Measurements from ENCODE around the gene NAT16. TPM values are rescaled to one million over a fixed set of nuclear protein-coding genes. Genes with fewer than 3 reads are reported as not detected.

NAT16 gene
- total and polyA plus RNA-seq, 2 of the 8 experiments (the other 6 are each of a cell fraction or from before 2014, with no cell fraction given): 0.26 to 0.84 TPM

DNA sequence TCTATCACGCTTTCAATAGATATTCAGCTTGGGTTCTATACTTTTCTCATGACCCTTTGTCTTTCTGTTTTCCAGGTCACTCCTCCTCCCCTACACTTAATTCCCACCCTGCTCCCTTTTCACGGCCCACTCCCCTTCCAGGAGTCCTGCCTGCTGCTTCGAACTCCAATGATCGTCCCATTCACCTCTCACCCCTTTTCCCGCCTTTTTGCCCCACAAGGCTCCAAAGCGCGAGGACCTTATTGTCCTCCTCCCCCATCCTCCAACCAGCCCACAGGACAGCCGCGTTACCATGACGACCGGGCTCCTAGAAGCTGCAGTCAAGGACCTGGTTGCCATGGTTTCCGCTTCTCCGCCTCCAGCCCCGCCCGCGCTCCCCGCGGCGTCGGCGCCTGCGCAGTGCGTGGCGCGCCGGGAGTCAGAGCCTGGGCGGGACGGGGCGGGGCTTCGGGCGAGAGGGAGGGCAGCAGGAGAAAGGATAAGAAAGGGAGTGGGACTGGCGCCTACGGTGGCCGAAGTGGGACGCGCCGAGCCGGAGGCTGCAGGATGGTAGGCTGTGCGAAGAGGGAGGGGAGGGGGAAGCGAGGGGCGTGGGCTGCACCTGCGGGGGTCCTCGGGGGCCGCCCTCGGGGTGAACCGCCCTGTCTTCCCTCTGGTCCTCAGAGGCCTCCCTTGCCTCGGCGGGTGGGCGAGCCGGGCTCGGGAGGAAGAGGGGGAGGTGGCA, 26.0 kb downstream of the NAT16 start, which contains the start of gene AP1S1:
Gene AP1S1, plus strand, starts transcription at position 508 of the 724 bp plus-strand sequence. Its CDS starts 39 bp downstream, at position 547.
- Histone ChIP-seq H4K5ac (ENCODE audit: insufficient read length, low read depth, low read length) (peak within 1 kb of the TSS; percentile 67), H3K79me2 (ENCODE audit: control insufficient read depth in 1 of 2, insufficient read depth in 2 of 2, low read length in 2 of 2) (0 out of 4 replicates have a peak, but pooled peaks cover 0 to 4% of the 10 kb centered on the region in 2 experiments), H3K27me3 (replicated peaks in 1 of 4; ENCODE audit: control insufficient read depth in 3 of 4, extremely low read depth in 1 of 4, insufficient read depth in 3 of 4, low read length in 3 of 4) (peaks cover 0 to 6% (median 4%) of the 10 kb centered on the region in 4 experiments; a peak in 3 of 7 replicates), H3K4me2 (ENCODE audit: insufficient read depth in 1 of 2, low read depth in 2 of 2, low read length in 2 of 2) (peak within 1 kb of the TSS; percentile 78 to 80), H4K8ac (ENCODE audit: extremely low read depth, insufficient read depth, low read length) (peak within 1 kb of the TSS; percentile 17), H3K56ac (replicated peaks; ENCODE audit: insufficient read length, low read depth, low read length) (peak within 1 kb of the TSS; percentile 62), H3K27ac (ENCODE audit: low read depth, low read length) (peak within 1 kb of the TSS; percentile 16; the same call in 1 of the 2 replicates), H2BK15ac (ENCODE audit: low read length) (no peak within 1 kb of the TSS), H2BK12ac (ENCODE audit: low read depth, low read length) (no peak within 1 kb of the TSS), H3K36me3 (ENCODE audit: control insufficient read depth in 2 of 4, insufficient read depth in 4 of 4, low read length in 3 of 4) (peaks cover 0 to 3% (median 0%) of the 10 kb centered on the region in 4 experiments; a peak in 2 of 8 replicates), H4K91ac (replicated peaks; ENCODE audit: insufficient read length, low read length) (peak within 1 kb of the TSS; percentile 80), H3K9me3 (ENCODE audit: insufficient read depth in 2 of 2, low read depth in 1 of 2, low read length in 1 of 2) (no peaks in the 10 kb centered on the region; a peak in 1 of 4 replicates), H3K79me1 (ENCODE audit: low read depth, low read length) (no peaks in the 10 kb centered on the region), H3K4me3 (ENCODE audit: extremely low read depth in 1 of 4, insufficient read depth in 2 of 4, low read depth in 3 of 4, low read length in 4 of 4) (peak within 1 kb of the TSS; percentile 48 to 82 (median 66)), H3K23me2 (ENCODE audit: low read depth, low read length) (no peaks in the 10 kb centered on the region; the same call in 1 of the 2 replicates), H2AFZ (ENCODE audit: low read length) (no peak within 1 kb of the TSS), H3K4ac (replicated peaks; ENCODE audit: insufficient read length, low read depth, low read length) (peak within 1 kb of the TSS; percentile 17), H3K18ac (ENCODE audit: extremely low read depth, low read length) (peak within 1 kb of the TSS; percentile 71), H3K9ac (replicated peaks in 1 of 4; ENCODE audit: extremely low read depth in 1 of 4, low read depth in 3 of 4, low read length in 3 of 4) (peak within 1 kb of the TSS in 2 of 4 experiments; percentile 25 to 45; a peak in 4 of 7 replicates), H3K14ac (ENCODE audit: insufficient read length) (no peak within 1 kb of the TSS), H2BK20ac (ENCODE audit: low read length) (0 out of 2 replicates have a peak within 1 kb of the TSS, but pooled peaks have one; percentile 86), H2BK5ac (ENCODE audit: low read depth, low read length) (peak within 1 kb of the TSS; percentile 73; the same call in 1 of the 2 replicates), H4K20me1 (replicated peaks in 1 of 2; ENCODE audit: control insufficient read depth in 1 of 2, insufficient read depth in 2 of 2, low read length in 2 of 2) (no peaks in the 10 kb centered on the region), H3K23ac (ENCODE audit: insufficient read length) (no peak within 1 kb of the TSS), H3K4me1 (replicated peaks in 1 of 4; ENCODE audit: control insufficient read depth in 3 of 4, insufficient read depth in 4 of 4, low read length in 3 of 4) (peaks cover 8 to 19% (median 14%) of the 10 kb centered on the region in 4 experiments), H2AK5ac (ENCODE audit: low read depth, low read length) (peak within 1 kb of the TSS; percentile 2), H2BK120ac (replicated peaks; ENCODE audit: low read depth, low read length) (peak within 1 kb of the TSS; percentile 5)
- ChIA-PET CTCF (ENCODE audit: partially characterized antibody) (interaction anchor here (0.9 to 3.1 kb wide), 2 partner anchors 10 to 12 kb away, joined by 3 to 20 read pairs; no protein-coding TSS in a partner anchor), POLR2A (ENCODE audit: partially characterized antibody) (interaction anchor here (0.7 to 4.7 kb wide), 7 partner anchors 9 to 265 kb away, joined by 3 to 20 read pairs (median 4); partner anchors contain the start of genes FIS1, UFSP1 and VGF)
- FAIRE-seq (no peak), DNase-seq (ENCODE audit: low read depth in 1 of 2, low spot score in 2 of 2) (peak; percentile 98)
- 13% methylated on average over 17 of the region's 51 CpGs; no CpG with 5 or more reads in 1 of the 2 experiments for WGBS, 2 experiments (ENCODE audit: extremely low coverage in 1 of 2, insufficient coverage in 1 of 2, insufficient read length in 1 of 2, insufficient replicate concordance in 2 of 2, low coverage in 1 of 2, low lambda C conversion rate in 2 of 2, missing lambda C conversion rate in 1 of 2)
- TF ChIP-seq SP2 (IDR thresholded peaks at IDR 0.05; ENCODE audit: low read length): no peak
- TF ChIP-seq KDM4A (IDR thresholded peaks at IDR 0.05; ENCODE audit: low read depth, low read length, severe bottlenecking): no peak
- TF ChIP-seq BCL11A (IDR thresholded peaks at IDR 0.05; ENCODE audit: low read depth in 2 of 2, low read length in 2 of 2): no peak
- no peak for TF ChIP-seq SRF (IDR thresholded peaks at IDR 0.05; ENCODE audit: low read depth, low read length)

All from H1 (cell line).